ENCODE measurements around the gene DCLK1. TPM values are rescaled to one million over a fixed set of nuclear protein-coding genes. Genes with fewer than 3 reads are reported as not detected.

DCLK1 gene
- total RNA-seq, 1 donor from 2014 or later = not detected

DNA sequence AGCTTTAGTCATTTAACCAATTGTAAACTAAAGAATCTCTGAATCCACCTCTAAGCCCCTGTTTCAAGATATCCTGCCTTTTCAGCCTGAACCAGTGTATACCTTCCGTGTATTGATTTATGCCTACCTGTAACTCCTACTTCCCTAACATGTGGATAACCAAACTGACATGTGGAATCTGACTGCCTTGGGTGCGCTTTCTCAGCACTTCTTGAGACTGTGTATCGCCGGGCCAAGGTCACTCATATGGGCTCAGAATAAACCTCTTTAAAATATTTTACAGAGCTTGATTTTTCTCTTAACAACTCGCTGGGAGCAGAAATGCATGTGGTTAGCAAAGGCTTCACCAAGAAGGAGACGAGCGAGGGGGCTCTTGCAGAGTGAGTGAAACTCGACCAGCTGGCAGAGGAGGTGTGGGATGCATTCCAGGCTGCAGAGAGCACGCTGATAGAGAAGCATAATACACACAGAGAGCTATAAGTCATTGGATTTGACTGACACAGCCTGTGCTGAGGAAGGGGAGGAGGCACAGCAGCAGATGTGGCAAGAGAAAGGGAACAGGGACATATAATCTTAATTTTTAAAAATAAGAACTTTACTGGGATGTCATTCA, 386.5 kb downstream of the DCLK1 start:
- ATAC-seq (ENCODE audit: low read depth) (no peak), DNase-seq (no peak)
- ChIA-PET POLR2A (no interaction called here), CTCF (no interaction called here)
- Mint-ChIP-seq H3K4me1 (no peaks in the 10 kb centered on the region), H3K9me3 (peaks cover 3% of the 10 kb centered on the region), H3K4me3 (no peak overlapping the region), H3K36me3 (ENCODE audit: low read depth) (no peaks in the 10 kb centered on the region), H3K27me3 (no peaks in the 10 kb centered on the region), H3K27ac (no peak overlapping the region)
- TF ChIP-seq, protein P1, sequence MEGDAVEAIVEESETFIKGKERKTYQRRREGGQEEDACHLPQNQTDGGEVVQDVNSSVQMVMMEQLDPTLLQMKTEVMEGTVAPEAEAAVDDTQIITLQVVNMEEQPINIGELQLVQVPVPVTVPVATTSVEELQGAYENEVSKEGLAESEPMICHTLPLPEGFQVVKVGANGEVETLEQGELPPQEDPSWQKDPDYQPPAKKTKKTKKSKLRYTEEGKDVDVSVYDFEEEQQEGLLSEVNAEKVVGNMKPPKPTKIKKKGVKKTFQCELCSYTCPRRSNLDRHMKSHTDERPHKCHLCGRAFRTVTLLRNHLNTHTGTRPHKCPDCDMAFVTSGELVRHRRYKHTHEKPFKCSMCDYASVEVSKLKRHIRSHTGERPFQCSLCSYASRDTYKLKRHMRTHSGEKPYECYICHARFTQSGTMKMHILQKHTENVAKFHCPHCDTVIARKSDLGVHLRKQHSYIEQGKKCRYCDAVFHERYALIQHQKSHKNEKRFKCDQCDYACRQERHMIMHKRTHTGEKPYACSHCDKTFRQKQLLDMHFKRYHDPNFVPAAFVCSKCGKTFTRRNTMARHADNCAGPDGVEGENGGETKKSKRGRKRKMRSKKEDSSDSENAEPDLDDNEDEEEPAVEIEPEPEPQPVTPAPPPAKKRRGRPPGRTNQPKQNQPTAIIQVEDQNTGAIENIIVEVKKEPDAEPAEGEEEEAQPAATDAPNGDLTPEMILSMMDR (IDR thresholded peaks at IDR 0.05) = no peak
- intact Hi-C loops (cut with micrococcal nuclease) = no loop called here

DNA sequence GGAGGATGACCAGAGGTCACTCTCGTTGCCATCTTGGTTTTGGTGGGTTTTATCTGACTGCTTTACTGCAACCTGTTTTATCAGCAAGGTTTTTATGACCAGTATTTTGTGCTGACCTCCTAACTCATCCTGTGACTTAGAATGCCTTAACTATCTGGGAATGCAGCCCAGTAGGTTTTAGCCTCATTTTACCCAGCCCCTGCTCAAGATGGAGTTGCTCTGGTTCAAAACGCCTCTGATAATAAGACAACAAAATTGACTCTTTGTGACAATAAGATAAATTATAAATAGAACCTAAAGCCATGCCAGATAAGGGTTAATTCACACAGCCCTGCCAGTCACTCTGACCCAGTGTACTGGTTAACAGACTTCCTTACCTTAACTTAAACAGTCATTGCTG, 387.0 kb downstream of the DCLK1 start:
- CTCF ChIA-PET = no interaction called here
- Mint-ChIP-seq H3K4me1 (no peaks in the 10 kb centered on the region), H3K9me3 (no peaks in the 10 kb centered on the region)

DNA sequence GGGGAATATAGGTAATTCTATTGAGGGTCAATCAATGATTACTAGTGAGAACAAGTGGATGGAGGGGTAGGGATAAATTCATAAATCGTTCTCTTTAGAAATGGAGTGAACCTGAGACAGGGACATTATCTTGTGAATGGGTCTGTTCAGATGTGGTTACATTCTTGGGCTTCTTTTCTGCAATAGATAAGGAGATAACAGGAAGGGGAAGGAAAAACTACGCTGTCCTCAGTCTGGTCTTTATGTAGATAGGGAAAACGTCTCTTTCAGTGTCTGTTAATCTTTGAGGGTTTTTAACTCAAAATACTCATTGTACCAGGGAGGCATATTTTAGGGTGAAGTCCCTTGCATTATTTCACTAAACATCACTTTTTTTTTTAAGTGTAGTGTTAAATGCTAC, 388.0 kb downstream of the DCLK1 start:
- Mint-ChIP-seq H3K36me3 (ENCODE audit: low read depth) (no peaks in the 10 kb centered on the region), H3K4me1 (no peaks in the 10 kb centered on the region), H3K4me3 (no peak overlapping the region), H3K9me3 (no peaks in the 10 kb centered on the region), H3K27ac (no peak overlapping the region), H3K27me3 (no peaks in the 10 kb centered on the region)
- no peak for ATAC-seq (ENCODE audit: low read depth)
- no peak for DNase-seq
- CTCF ChIA-PET = no interaction called here
- TF ChIP-seq, protein P1 (IDR thresholded peaks at IDR 0.05) = no peak
- intact Hi-C loops (cut with micrococcal nuclease) = no loop called here
- POLR2A ChIA-PET = no interaction called here

More for the DNA sequence above, 387.0 kb downstream of the DCLK1 start:
- DNase-seq = no peak
- no peak overlapping the region for H3K4me3 Mint-ChIP-seq
- no peak for ATAC-seq (ENCODE audit: low read depth)
- no peaks in the 10 kb centered on the region for H3K27me3 Mint-ChIP-seq
- no peaks in the 10 kb centered on the region for H3K36me3 Mint-ChIP-seq (ENCODE audit: low read depth)
- POLR2A ChIA-PET = no interaction called here
- no peak overlapping the region for H3K27ac Mint-ChIP-seq
- TF ChIP-seq, protein P1 (IDR thresholded peaks at IDR 0.05) = no peak
- intact Hi-C loops (cut with micrococcal nuclease) = no loop called here

DNA sequence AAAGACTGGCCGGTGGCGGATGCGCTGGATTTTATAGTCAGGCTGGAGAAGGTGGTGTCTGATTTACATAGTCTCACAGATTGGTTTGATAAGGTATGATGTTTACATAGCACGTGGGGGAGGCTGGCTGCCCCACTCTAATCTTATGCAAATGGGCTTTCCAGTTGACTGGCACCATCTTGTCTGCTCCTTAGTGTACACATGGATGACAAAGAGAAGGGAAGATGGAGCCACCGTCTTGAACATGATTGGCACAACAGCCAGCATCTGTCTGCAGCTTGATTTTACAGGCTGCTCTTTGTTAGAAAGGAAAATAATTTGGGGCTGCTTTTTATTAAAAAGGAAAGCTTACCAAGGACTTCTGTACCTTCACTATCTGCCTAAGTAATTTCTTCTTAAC, 389.5 kb downstream of the DCLK1 start:
- Mint-ChIP-seq H3K9me3 (no peaks in the 10 kb centered on the region), H3K4me1 (no peaks in the 10 kb centered on the region), H3K27me3 (no peaks in the 10 kb centered on the region), H3K4me3 (no peak overlapping the region), H3K27ac (no peak overlapping the region), H3K36me3 (ENCODE audit: low read depth) (no peaks in the 10 kb centered on the region)
- DNase-seq (no peak), ATAC-seq (ENCODE audit: low read depth) (no peak)
- CTCF ChIA-PET = no interaction called here
- POLR2A ChIA-PET = no interaction called here
- intact Hi-C loops (cut with micrococcal nuclease) = no loop called here
- TF ChIP-seq, protein P1 (IDR thresholded peaks at IDR 0.05) = no peak

GRCh38 chr13:35736876-35737275, 394.3 kb downstream of the DCLK1 start:
- Mint-ChIP-seq H3K36me3 (ENCODE audit: low read depth) (no peaks in the 10 kb centered on the region), H3K27me3 (no peaks in the 10 kb centered on the region), H3K4me1 (no peaks in the 10 kb centered on the region), H3K9me3 (no peaks in the 10 kb centered on the region), H3K27ac (no peak overlapping the region), H3K4me3 (no peak overlapping the region)
- ChIA-PET CTCF (no interaction called here), POLR2A (no interaction called here)
- TF ChIP-seq, protein P1 (IDR thresholded peaks at IDR 0.05) = no peak
- ATAC-seq (ENCODE audit: low read depth) (no peak), DNase-seq (no peak)
- intact Hi-C loops (cut with micrococcal nuclease) = no loop called here

Measured in activated B cell treated with CpG ODN at 0.5 μM for 24 hours (primary cell).